GM19463 (cell line): ENCODE data around the gene COMMD2.

ENCODE experiments used
- ATAC-seq: cut with Tn5 transposase; IDR thresholded peaks from one replicate; pipeline ENCODE4 v1.9.1; 2021; ENCODE audit warnings: mild to moderate bottlenecking, moderate library complexity; ENCODE audit not compliant: unreplicated experiment

The COMMD2 gene

GRCh38 chr3:149764302-149764701, 12.0 kb upstream of the COMMD2 start:
- ATAC-seq = no peak

GRCh38 chr3:149763565-149764195, 11.4 kb upstream of the COMMD2 start:
- no peak for ATAC-seq

- ATAC-seq = no peak
These were observed 1.4 kb upstream of the COMMD2 start for GRCh38 chr3:149753717-149754116.

GRCh38 chr3:149752788-149753136, 473 bp upstream of the COMMD2 start:
- ATAC-seq = no peak

GRCh38 chr3:149751551-149751950, 738 bp downstream of the COMMD2 start:
- no peak for ATAC-seq

GRCh38 chr3:149744606-149745005, 7.7 kb downstream of the COMMD2 start:
- no peak for ATAC-seq

- no peak for ATAC-seq
These were observed 8.1 kb downstream of the COMMD2 start for GRCh38 chr3:149744151-149744550.

- ATAC-seq = no peak
These were observed 12.9 kb downstream of the COMMD2 start for GRCh38 chr3:149739396-149739795.

GRCh38 chr3:149738876-149739275, 13.4 kb downstream of the COMMD2 start:
- ATAC-seq = no peak

GRCh38 chr3:149736953-149737205, 15.4 kb downstream of the COMMD2 start:
- ATAC-seq = no peak

GRCh38 chr3:149736175-149736952, 15.9 kb downstream of the COMMD2 start:
- no peak for ATAC-seq

- ATAC-seq = no peak
These were observed 20.1 kb downstream of the COMMD2 start for GRCh38 chr3:149732234-149732633.

- ATAC-seq = no peak
These were observed 24.6 kb downstream of the COMMD2 start for GRCh38 chr3:149727656-149728055.

GRCh38 chr3:149726716-149727407, 25.4 kb downstream of the COMMD2 start:
- ATAC-seq = peak; percentile 85

- ATAC-seq = no peak
These were observed 28.5 kb downstream of the COMMD2 start for GRCh38 chr3:149723781-149724180.

GRCh38 chr3:149720918-149721317, 31.4 kb downstream of the COMMD2 start:
- no peak for ATAC-seq

- ATAC-seq = no peak
These were observed 34.8 kb downstream of the COMMD2 start for GRCh38 chr3:149717391-149718056.

- ATAC-seq = no peak
These were observed 35.3 kb downstream of the COMMD2 start for GRCh38 chr3:149716984-149717383.

GRCh38 chr3:149715247-149715646, 37.0 kb downstream of the COMMD2 start:
- ATAC-seq = no peak

- no peak for ATAC-seq
These were observed 38.3 kb downstream of the COMMD2 start for GRCh38 chr3:149713730-149714654.

- no peak for ATAC-seq
These were observed 45.4 kb downstream of the COMMD2 start for GRCh38 chr3:149706905-149707304.
